Liver (tissue), 9 donors: Measurements from ENCODE around the gene CSNK1G3. TPM values are rescaled to one million over a fixed set of nuclear protein-coding genes. Genes with fewer than 3 reads are reported as not detected.

ENCODE experiments used
- DNase-seq: peaks from one replicate; pipeline ENCODE4 v3.0.0-alpha.2; 2017; ENCODE audit warnings: low spot score
- H3K27ac ChIP-seq, 2 donors: one replicate each; pipeline ENCODE4 v1.7.0; 2013; ENCODE audit warnings: inconsistent platforms in 2 of 2, low read length in 2 of 2, control low read depth in 1 of 2, low read depth in 1 of 2, mild to moderate bottlenecking in 1 of 2
- H3K27me3 ChIP-seq, 4 donors: one replicate each; pipeline versions ENCODE4 v1.6.1 to v1.7.0; 2013; ENCODE audit warnings: low read length in 3 of 4, inconsistent platforms in 1 of 4, mild to moderate bottlenecking in 1 of 4, moderate library complexity in 1 of 4; ENCODE audit not compliant: control insufficient read depth in 4 of 4, insufficient read depth in 4 of 4
- H3K36me3 ChIP-seq, 4 donors: one replicate each; pipeline versions ENCODE4 v1.6.1 to v1.7.0; 2013; ENCODE audit warnings: low read length in 3 of 4, mild to moderate bottlenecking in 3 of 4, low read depth in 1 of 4, moderate library complexity in 1 of 4; ENCODE audit not compliant: control insufficient read depth in 4 of 4, insufficient read depth in 3 of 4
- H3K4me1 ChIP-seq, 4 donors: one replicate each; pipeline versions ENCODE4 v1.6.1 to v1.7.0; 2013; ENCODE audit warnings: low read length in 3 of 4, mild to moderate bottlenecking in 3 of 4, moderate library complexity in 1 of 4; ENCODE audit not compliant: control insufficient read depth in 4 of 4, insufficient read depth in 4 of 4
- H3K4me3 ChIP-seq, 3 donors: one replicate each; pipeline versions ENCODE4 v1.6.1 to v1.7.0; 2013; ENCODE audit warnings: low read length in 3 of 3, control low read depth in 1 of 3, low read depth in 1 of 3, mild to moderate bottlenecking in 1 of 3
- H3K9ac ChIP-seq, 2 donors: one replicate each; pipeline ENCODE4 v1.7.0; 2013; ENCODE audit warnings: low read length in 2 of 2, mild to moderate bottlenecking in 2 of 2, moderate library complexity in 2 of 2, control low read depth in 1 of 2, low read depth in 1 of 2
- H3K9me3 ChIP-seq, 4 donors: one replicate each; pipeline versions ENCODE4 v1.6.1 to v1.7.0; 2013; ENCODE audit warnings: low read length in 3 of 4; ENCODE audit not compliant: control insufficient read depth in 4 of 4
- ATF3 ChIP-seq: IDR thresholded peaks from 2 replicates; pipeline ENCODE4 v1.6.1; 2016; ENCODE audit warnings: antibody characterized with exemption
- CTCF ChIP-seq: fragments of 150-350 bp; IDR thresholded peaks from 2 replicates; pipeline ENCODE4 v1.5.1; 2017; ENCODE audit warnings: improper control_type of control experiment, low read depth, low read length; ENCODE audit not compliant: missing input control
- EGR1 ChIP-seq, 2 donors: IDR thresholded peaks; 2 replicates each; pipeline ENCODE4 v1.6.1; 2016 to 2018; ENCODE audit warnings: antibody characterized with exemption in 2 of 2, low read depth in 2 of 2
- FOXA1 ChIP-seq: IDR thresholded peaks from 2 replicates; pipeline ENCODE4 v1.6.1; 2016; ENCODE audit warnings: antibody characterized with exemption
- FOXA2 ChIP-seq: IDR thresholded peaks from 2 replicates; pipeline ENCODE4 v1.6.1; 2016; ENCODE audit warnings: antibody characterized with exemption
- GABPA ChIP-seq, 2 donors: IDR thresholded peaks in 1 of 2; conservative IDR thresholded peaks in 1 of 2; 2 replicates each; pipeline ENCODE4 v1.6.1; 2016; ENCODE audit warnings: antibody characterized with exemption in 2 of 2, mild to moderate bottlenecking in 1 of 2, moderate library complexity in 1 of 2
- HNF4A ChIP-seq, 2 donors: conservative IDR thresholded peaks; 2 replicates each; pipeline ENCODE4 v1.6.1; 2016; ENCODE audit warnings: antibody characterized with exemption in 2 of 2, mild to moderate bottlenecking in 2 of 2
- HNF4G ChIP-seq: IDR thresholded peaks from 2 replicates; pipeline ENCODE4 v1.6.1; 2016; ENCODE audit warnings: antibody characterized with exemption
- MAX ChIP-seq: IDR thresholded peaks from 2 replicates; pipeline ENCODE4 v1.6.1; 2016; ENCODE audit warnings: antibody characterized with exemption
- NR2F2 ChIP-seq: IDR thresholded peaks from 2 replicates; pipeline ENCODE4 v1.6.1; 2016; ENCODE audit warnings: antibody characterized with exemption
- RAD21 ChIP-seq, 2 donors: IDR thresholded peaks; 2 replicates each; pipeline ENCODE4 v1.6.1; 2016; ENCODE audit warnings: antibody characterized with exemption in 2 of 2, mild to moderate bottlenecking in 2 of 2
- REST ChIP-seq: IDR thresholded peaks from 2 replicates; pipeline ENCODE4 v1.6.1; 2016; ENCODE audit warnings: antibody characterized with exemption, mild to moderate bottlenecking
- RXRA ChIP-seq, 2 donors: IDR thresholded peaks; 2 replicates each; pipeline ENCODE4 v1.6.1; 2017 to 2018; ENCODE audit warnings: antibody characterized with exemption in 2 of 2, mild to moderate bottlenecking in 1 of 2
- SP1 ChIP-seq: IDR thresholded peaks from 2 replicates; pipeline ENCODE4 v1.6.1; 2018; ENCODE audit warnings: antibody characterized with exemption, mild to moderate bottlenecking
- TAF1 ChIP-seq: conservative IDR thresholded peaks from 2 replicates; pipeline ENCODE4 v1.6.1; 2016; ENCODE audit warnings: antibody characterized with exemption, mild to moderate bottlenecking
- YY1 ChIP-seq: IDR thresholded peaks from 2 replicates; pipeline ENCODE4 v1.6.1; 2016; ENCODE audit warnings: antibody characterized with exemption, mild to moderate bottlenecking
- ZBTB33 ChIP-seq: IDR thresholded peaks from 2 replicates; pipeline ENCODE4 v1.6.1; 2016; ENCODE audit warnings: antibody characterized with exemption
- WGBS: extraction: QIAGEN DNeasy Blood & Tissue Kit; methylation state at CpG from one replicate; pipeline ENCODE4 v1.1.7; 2013; 5-methylcytosine and 5-hydroxymethylcytosine counted together
- polyA plus RNA-seq, 2 donors: library from polyadenylated mRNA; stranded (reverse) in 1 of 2; unstranded in 1 of 2; fragments of 200-250 nt in 1 of 2; fragments of >200 nt in 1 of 2; fragmentation: Nextera tagmentation in 1 of 2; extraction: Ambion mirVana in 1 of 2; gene quantifications; one replicate each; pipeline versions ENCODE4 v1.2.1 to v1.2.3, GENCODE V29; 2013 to 2015
- total RNA-seq, 2 donors: library from RNA; depleted of rRNA; stranded (reverse); fragments of >200 nt; gene quantifications; one replicate each; pipeline ENCODE4 v1.2.3, GENCODE V29; 2014
- donor health status: healthy.
- donor health status: healthy.
- donor health status: healthy.
- donor health status: healthy.
- donor health status: healthy.

CSNK1G3 gene
- total and polyA plus RNA-seq, 4 donors, result 6.8 to 28.9 (median 15.4) TPM

- H3K9me3 ChIP-seq, result no peaks in the 10 kb centered on the region
- peak overlapping the region; percentile 78 to 100 (median 93) for H3K4me3 ChIP-seq
- peak overlapping the region; percentile 88 to 92 for H3K9ac ChIP-seq
- WGBS, result under 1% methylated on average over 49 of the region's 50 CpGs
- peaks cover 2 to 29% (median 11%) of the 10 kb centered on the region in 4 donors for H3K4me1 ChIP-seq
- peak overlapping the region; percentile 93 to 95 for H3K27ac ChIP-seq
- no peaks in the 10 kb centered on the region for H3K36me3 ChIP-seq
- peak; percentile 49 for DNase-seq
- no peak for TF ChIP-seq NR2F2
- no peak for TF ChIP-seq FOXA1
- peak in 1 of 2 donors; percentile 9 for TF ChIP-seq GABPA (IDR thresholded peaks at IDR 0.05 in 1 of 2, conservative IDR thresholded peaks at IDR 0.05 in 1 of 2)
- TF ChIP-seq EGR1 (IDR thresholded peaks at IDR 0.05; ENCODE audit: low read depth in 2 of 2), result no peak
- peak; percentile 57 for TF ChIP-seq YY1
- peak in 1 of 2 donors; percentile 11 for TF ChIP-seq RXRA (IDR thresholded peaks at IDR 0.05)
- peak in 1 of 2 donors; percentile 33 for TF ChIP-seq RAD21 (IDR thresholded peaks at IDR 0.05)
- TF ChIP-seq SP1, result no peak
- H3K27me3 ChIP-seq, result no peaks in the 10 kb centered on the region
Measured at GRCh38 chr5:123512611-123513461, 859 bp downstream of the CSNK1G3 start.

GRCh38 chr5:123514615-123515355, 2.8 kb downstream of the CSNK1G3 start:
- H3K4me3 ChIP-seq, result no peak overlapping the region
- peaks cover 4 to 34% (median 11%) of the 10 kb centered on the region in 4 donors for H3K4me1 ChIP-seq
- WGBS, result 93% methylated on average over 5 of the region's 5 CpGs
- H3K27me3 ChIP-seq, result no peaks in the 10 kb centered on the region
- no peaks in the 10 kb centered on the region for H3K9me3 ChIP-seq
- no peak overlapping the region for H3K27ac ChIP-seq
- no peak overlapping the region for H3K9ac ChIP-seq
- TF ChIP-seq RXRA (IDR thresholded peaks at IDR 0.05) (no peak), ATF3 (no peak), TAF1 (no peak), GABPA (IDR thresholded peaks at IDR 0.05 in 1 of 2, conservative IDR thresholded peaks at IDR 0.05 in 1 of 2) (no peak), HNF4A (conservative IDR thresholded peaks at IDR 0.05) (no peak), REST (no peak), NR2F2 (no peak), SP1 (no peak), RAD21 (IDR thresholded peaks at IDR 0.05) (no peak), FOXA1 (no peak), EGR1 (IDR thresholded peaks at IDR 0.05; ENCODE audit: low read depth in 2 of 2) (no peak), FOXA2 (no peak), YY1 (no peak), ZBTB33 (no peak), MAX (no peak), HNF4G (no peak), CTCF (no peak)
- no peak for DNase-seq
- H3K36me3 ChIP-seq, result no peaks in the 10 kb centered on the region
